Renal pelvis (tissue), 3 donors: ENCODE measurements around the gene MECR. TPM values are rescaled to one million over a fixed set of nuclear protein-coding genes. Genes with fewer than 3 reads are reported as not detected.

Source experiments
- polyA plus RNA-seq, 3 donors: library from polyadenylated mRNA; unstranded; fragments of 120-200 nt; gene quantifications; one replicate each; pipeline ENCODE4 v1.2.1, GENCODE V29; 2013; ENCODE audit not compliant: insufficient read length in 3 of 3

The MECR gene
- polyA plus RNA-seq, 3 donors, result 26.1 to 39.6 (median 32.1) TPM

Other genes with a start within 250 kb of the MECR start
- gene TMEM200B, start 107.0 kb downstream of the MECR start, polyA plus RNA-seq, result 10 to 100 TPM; 11.5 to 16.3 (median 15.8) TPM
- 100 to 1,000 TPM; 115 to 141 (median 127) TPM for gene SRSF4, start 49.0 kb downstream of the MECR start, polyA plus RNA-seq
- gene PTPRU, start 5.6 kb upstream of the MECR start, polyA plus RNA-seq, result 10 to 100 TPM; 15.4 to 19.5 (median 15.7) TPM